HFF-Myc (cell line): Measurements from ENCODE around the gene SARS1.

Source experiments
- DNase-seq: peaks from one replicate; pipeline ENCODE4 v3.0.0-alpha.2; 2011; ENCODE audit warnings: low read depth; ENCODE audit errors: extremely low read depth
- H3K4me3 ChIP-seq: replicated peaks from 2 replicates; pipeline ENCODE4 v1.5.1; 2011; ENCODE audit warnings: low read depth, mild to moderate bottlenecking, control low read depth, low read length
- TF ChIP-seq, protein P1 (sequence below): IDR thresholded peaks from 2 replicates; pipeline ENCODE4 v1.5.1; 2012; ENCODE audit warnings: mild to moderate bottlenecking, low read depth, low read length, control low read depth; ENCODE audit errors: missing control alignments

Gene SARS1

DNA sequence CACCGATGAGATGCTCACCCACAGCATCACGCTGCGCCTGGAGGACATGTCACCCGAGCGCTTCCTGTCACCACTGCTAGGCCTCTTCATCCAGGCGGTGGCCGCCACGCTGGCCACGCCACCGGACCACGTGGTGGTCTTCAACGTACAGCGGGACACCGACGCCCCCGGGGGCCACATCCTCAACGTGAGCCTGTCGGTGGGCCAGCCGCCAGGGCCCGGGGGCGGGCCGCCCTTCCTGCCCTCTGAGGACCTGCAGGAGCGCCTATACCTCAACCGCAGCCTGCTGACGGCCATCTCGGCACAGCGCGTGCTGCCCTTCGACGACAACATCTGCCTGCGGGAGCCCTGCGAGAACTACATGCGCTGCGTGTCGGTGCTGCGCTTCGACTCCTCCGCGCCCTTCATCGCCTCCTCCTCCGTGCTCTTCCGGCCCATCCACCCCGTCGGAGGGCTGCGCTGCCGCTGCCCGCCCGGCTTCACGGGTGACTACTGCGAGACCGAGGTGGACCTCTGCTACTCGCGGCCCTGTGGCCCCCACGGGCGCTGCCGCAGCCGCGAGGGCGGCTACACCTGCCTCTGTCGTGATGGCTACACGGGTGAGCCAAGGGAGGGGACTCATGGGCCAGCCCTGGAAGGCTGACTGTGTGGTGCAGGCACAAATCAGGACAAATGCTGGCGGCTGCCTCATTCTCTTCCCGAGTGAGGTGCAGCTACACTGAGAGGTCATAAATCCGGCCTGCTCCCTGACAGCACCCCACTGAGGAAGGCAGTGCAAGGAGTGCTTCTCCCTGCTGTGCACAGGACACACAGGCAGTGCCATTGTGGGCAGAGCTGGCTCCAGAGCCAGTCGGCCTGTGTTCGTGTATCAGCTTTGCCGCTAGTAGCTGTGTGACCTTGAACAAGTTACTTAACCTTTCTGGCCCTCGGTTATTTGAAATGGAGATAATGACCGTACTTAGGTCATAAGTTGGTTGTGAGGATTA, 45.1 kb downstream of the SARS1 start:
- no peak for DNase-seq
- TF ChIP-seq, protein P1, sequence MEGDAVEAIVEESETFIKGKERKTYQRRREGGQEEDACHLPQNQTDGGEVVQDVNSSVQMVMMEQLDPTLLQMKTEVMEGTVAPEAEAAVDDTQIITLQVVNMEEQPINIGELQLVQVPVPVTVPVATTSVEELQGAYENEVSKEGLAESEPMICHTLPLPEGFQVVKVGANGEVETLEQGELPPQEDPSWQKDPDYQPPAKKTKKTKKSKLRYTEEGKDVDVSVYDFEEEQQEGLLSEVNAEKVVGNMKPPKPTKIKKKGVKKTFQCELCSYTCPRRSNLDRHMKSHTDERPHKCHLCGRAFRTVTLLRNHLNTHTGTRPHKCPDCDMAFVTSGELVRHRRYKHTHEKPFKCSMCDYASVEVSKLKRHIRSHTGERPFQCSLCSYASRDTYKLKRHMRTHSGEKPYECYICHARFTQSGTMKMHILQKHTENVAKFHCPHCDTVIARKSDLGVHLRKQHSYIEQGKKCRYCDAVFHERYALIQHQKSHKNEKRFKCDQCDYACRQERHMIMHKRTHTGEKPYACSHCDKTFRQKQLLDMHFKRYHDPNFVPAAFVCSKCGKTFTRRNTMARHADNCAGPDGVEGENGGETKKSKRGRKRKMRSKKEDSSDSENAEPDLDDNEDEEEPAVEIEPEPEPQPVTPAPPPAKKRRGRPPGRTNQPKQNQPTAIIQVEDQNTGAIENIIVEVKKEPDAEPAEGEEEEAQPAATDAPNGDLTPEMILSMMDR, result no peak
- H3K4me3 ChIP-seq, result no peak overlapping the region

DNA sequence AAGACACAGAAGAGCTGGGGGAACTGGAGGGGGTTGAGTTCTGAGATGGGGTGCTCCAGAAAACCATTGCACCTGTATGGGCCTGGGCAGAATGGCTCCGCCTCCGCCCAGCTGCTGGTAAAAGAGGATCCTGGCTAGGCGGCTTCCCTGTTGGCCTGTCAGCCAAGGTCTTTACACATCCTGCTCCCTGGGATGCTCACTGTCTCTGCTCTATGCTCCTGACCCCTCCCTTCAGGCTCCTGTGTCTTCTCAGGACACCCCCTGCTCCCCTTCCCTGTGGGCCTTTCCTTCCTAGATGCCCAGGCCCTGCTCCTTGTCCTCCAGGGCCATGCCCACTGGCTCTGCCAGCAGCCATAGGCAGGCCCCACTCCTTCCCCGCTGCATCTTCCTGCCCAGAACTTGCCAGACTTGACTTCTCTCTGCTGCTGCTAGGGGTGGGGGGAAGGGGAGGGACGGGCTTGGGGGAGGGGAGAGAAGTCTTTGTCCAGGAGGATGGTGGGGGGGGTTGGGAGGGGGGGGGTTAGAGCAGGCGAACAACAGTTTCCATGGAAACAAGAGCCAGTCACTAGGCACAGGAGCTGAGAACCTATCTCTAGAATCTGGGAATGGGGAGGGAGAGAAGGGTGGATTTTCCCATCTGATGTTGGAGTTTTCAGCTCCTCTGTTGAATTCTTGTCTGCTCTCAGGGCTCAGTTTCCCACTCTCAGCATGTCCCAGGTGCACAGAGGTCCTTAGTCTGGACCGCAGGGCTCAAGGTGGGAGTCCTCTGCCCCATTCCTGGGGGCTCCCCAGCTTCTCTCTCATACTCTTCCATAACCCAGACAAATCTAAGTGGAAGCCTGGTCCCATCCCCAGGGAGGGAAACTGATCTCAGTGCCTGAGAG, 46.2 kb downstream of the SARS1 start:
- TF ChIP-seq, protein P1, result no peak
- no peak overlapping the region for H3K4me3 ChIP-seq
- no peak for DNase-seq

DNA sequence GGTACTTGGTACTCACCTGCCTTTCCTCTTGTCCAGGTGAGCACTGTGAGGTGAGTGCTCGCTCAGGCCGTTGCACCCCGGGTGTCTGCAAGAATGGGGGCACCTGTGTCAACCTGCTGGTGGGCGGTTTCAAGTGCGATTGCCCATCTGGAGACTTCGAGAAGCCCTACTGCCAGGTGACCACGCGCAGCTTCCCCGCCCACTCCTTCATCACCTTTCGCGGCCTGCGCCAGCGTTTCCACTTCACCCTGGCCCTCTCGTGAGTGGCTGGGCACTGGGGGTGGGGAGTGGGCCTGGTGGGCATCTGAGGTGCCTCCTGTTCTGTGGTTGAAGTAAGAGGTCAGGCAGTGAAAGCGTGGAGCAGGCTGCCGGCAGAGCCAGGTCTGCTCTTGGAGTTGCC, 47.3 kb downstream of the SARS1 start:
- no peak for DNase-seq
- H3K4me3 ChIP-seq, result no peak overlapping the region
- TF ChIP-seq, protein P1, result no peak

DNA sequence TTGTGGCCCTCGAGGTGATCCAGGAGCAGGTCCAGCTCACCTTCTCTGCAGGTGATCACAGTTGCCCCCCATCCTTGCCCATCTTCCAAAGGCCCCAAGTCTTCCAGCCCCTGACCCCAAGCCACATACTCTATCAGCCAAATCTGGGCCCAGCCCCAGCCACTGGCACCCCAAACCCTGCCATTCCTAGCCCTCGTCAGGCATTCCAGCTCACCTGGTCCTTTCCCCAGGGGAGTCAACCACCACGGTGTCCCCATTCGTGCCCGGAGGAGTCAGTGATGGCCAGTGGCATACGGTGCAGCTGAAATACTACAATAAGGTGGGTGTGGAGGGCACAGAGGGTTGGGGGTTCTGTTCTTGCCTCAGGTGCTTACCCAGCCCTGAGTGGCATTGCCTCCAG, 47.9 kb downstream of the SARS1 start:
- TF ChIP-seq, protein P1, result no peak
- no peak for DNase-seq
- no peak overlapping the region for H3K4me3 ChIP-seq

DNA sequence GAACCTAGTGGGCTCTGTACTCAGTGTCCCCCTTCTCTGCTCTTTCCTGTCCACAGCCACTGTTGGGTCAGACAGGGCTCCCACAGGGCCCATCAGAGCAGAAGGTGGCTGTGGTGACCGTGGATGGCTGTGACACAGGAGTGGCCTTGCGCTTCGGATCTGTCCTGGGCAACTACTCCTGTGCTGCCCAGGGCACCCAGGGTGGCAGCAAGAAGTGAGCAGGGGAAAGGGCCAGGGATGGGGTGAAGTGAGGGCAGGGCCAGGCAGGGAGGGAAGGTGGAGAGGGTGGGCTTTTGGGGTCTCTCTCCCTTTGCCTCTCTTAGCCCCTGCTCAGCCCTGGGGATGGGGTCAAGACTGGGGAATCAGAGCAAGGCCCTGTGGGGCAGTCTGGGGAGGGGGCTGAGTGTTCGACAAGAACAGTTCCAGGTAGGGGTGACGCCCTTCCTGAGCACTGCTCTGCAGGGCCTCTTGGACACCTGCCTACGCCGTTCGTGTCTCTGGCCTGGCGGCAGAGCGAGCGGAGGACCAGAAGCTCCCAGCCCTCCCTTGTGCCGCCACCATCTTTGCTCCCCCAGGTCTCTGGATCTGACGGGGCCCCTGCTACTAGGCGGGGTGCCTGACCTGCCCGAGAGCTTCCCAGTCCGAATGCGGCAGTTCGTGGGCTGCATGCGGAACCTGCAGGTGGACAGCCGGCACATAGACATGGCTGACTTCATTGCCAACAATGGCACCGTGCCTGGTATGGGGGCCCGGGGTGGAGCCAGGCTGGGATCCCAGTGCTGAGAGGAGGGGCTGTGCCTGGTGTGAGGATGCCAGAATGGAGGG, 48.7 kb downstream of the SARS1 start:
- no peak overlapping the region for H3K4me3 ChIP-seq
- TF ChIP-seq, protein P1, result no peak
- no peak for DNase-seq

DNA sequence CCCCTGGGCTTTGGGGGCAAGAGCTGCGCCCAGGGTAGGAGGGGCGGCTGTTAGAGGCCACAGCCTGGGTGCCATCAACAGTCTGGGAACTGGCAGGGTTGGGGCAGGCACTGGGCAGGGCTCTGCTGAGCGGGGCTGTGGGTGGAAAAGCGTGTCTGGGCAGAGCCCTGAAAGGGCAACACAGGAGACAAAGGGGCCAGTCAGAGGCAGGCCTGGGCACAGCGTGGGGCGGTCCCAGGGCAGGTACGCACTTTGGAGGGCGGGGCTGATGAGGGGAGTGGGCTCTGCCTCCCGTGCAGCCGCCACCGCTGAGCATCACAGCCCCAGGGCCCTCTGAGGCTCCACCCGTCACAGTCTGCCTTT, 49.5 kb downstream of the SARS1 start:
- H3K4me3 ChIP-seq, result no peak overlapping the region
- DNase-seq, result no peak
- TF ChIP-seq, protein P1, result no peak
